ENCODE results near the gene WNK3.

DNA sequence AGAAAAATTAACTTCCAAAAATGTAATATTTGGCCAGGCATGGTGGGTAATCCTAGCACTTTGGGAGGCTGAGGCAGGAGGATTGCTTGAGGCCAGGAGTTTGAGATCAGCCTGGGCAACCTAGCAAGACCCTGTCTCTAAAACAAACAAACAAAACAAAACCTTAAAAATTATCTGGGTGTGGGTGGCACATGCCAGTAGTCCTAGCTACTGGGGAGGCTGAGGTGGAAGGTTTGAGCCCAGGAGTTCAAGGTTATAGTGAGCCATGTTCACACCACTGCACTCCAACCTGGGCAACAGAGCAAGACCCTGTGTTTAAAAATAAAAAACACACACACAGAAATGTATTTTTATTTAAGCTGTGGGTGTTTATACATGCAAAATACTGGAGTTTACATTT lies 186.8 kb downstream of the WNK3 start:
- TF ChIP-seq, protein P1, sequence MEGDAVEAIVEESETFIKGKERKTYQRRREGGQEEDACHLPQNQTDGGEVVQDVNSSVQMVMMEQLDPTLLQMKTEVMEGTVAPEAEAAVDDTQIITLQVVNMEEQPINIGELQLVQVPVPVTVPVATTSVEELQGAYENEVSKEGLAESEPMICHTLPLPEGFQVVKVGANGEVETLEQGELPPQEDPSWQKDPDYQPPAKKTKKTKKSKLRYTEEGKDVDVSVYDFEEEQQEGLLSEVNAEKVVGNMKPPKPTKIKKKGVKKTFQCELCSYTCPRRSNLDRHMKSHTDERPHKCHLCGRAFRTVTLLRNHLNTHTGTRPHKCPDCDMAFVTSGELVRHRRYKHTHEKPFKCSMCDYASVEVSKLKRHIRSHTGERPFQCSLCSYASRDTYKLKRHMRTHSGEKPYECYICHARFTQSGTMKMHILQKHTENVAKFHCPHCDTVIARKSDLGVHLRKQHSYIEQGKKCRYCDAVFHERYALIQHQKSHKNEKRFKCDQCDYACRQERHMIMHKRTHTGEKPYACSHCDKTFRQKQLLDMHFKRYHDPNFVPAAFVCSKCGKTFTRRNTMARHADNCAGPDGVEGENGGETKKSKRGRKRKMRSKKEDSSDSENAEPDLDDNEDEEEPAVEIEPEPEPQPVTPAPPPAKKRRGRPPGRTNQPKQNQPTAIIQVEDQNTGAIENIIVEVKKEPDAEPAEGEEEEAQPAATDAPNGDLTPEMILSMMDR (IDR thresholded peaks at IDR 0.05), result no peak
- no peak for TF ChIP-seq EZH2 (IDR thresholded peaks at IDR 0.05; ENCODE audit: borderline replicate concordance, insufficient read depth, low read depth, low read length, poor library complexity, severe bottlenecking)
